ENCODE measurements around the gene PPCDC.

The PPCDC gene, protein sequence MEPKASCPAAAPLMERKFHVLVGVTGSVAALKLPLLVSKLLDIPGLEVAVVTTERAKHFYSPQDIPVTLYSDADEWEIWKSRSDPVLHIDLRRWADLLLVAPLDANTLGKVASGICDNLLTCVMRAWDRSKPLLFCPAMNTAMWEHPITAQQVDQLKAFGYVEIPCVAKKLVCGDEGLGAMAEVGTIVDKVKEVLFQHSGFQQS

DNA sequence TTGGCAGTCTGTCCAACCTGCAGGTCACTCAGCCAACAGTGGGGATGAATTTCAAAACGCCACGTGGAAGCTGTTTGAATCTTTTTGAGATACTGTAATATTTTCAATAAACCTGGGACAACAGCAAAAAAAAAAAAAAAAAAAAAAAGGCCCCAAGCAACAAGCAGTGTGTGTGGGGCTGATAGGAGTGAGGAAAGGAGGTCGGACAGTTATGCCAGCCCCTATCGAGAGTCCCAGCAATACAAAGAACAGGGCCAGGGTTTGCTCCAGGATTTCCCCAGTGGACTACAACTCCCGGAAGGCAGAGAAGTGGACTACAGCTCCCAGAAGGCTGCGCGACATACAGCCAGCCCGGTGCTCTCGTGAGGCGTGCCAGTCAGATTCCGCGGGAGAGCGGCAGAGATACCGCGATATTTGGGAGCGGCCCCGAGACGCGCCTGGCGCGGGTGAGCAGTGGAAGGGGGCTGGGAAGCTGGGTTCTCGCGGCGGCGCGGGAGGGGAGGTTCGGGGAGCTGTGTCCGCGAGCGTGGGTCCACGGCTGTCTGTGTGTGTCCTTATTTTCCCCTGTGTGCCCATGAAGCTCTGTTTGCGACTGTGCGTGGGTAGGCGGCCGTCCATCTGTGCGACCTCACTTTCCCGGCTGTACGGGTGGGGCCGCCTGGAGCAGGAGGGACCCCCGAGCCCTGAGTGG is at the start of gene PPCDC:
PPCDC (plus strand) TSS at position 410 of the 691 bp plus-strand sequence. CDS start 4,729 bp downstream, outside the sequence.
- Histone ChIP-seq H3K4me2 (ENCODE audit: low read depth, low read length, poor library complexity, severe bottlenecking) (peak within 1 kb of the TSS; percentile 87), H3K36me3 (ENCODE audit: insufficient read depth, low read length) (no peaks in the 10 kb centered on the region), H3K27me3 (ENCODE audit: insufficient read depth, low read length, poor library complexity, severe bottlenecking) (no peaks in the 10 kb centered on the region), H3K9ac (ENCODE audit: low read depth, low read length, poor library complexity, severe bottlenecking) (peak within 1 kb of the TSS; percentile 98), H3K9me2 (replicated peaks; ENCODE audit: low read depth, low read length) (no peaks in the 10 kb centered on the region), H4K20me1 (ENCODE audit: insufficient read depth, low read length, poor library complexity, severe bottlenecking) (no peaks in the 10 kb centered on the region), H3K4me1 (ENCODE audit: insufficient read depth, low read length, poor library complexity, severe bottlenecking) (peaks cover 15% of the 10 kb centered on the region), H2AFZ (ENCODE audit: low read length) (peak within 1 kb of the TSS; percentile 89), H3K4me3 (ENCODE audit: low read length, poor library complexity, severe bottlenecking) (peak within 1 kb of the TSS; percentile 87), H3F3A (ENCODE audit: low read depth) (no peaks in the 10 kb centered on the region), H3K9me3 (ENCODE audit: insufficient read depth, low read depth, low read length) (no peaks in the 10 kb centered on the region), H3K79me2 (ENCODE audit: insufficient read depth, low read length) (peaks cover 19% of the 10 kb centered on the region)
- TF ChIP-seq, protein P1, sequence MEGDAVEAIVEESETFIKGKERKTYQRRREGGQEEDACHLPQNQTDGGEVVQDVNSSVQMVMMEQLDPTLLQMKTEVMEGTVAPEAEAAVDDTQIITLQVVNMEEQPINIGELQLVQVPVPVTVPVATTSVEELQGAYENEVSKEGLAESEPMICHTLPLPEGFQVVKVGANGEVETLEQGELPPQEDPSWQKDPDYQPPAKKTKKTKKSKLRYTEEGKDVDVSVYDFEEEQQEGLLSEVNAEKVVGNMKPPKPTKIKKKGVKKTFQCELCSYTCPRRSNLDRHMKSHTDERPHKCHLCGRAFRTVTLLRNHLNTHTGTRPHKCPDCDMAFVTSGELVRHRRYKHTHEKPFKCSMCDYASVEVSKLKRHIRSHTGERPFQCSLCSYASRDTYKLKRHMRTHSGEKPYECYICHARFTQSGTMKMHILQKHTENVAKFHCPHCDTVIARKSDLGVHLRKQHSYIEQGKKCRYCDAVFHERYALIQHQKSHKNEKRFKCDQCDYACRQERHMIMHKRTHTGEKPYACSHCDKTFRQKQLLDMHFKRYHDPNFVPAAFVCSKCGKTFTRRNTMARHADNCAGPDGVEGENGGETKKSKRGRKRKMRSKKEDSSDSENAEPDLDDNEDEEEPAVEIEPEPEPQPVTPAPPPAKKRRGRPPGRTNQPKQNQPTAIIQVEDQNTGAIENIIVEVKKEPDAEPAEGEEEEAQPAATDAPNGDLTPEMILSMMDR (conservative IDR thresholded peaks at IDR 0.05; ENCODE audit: low read length): no peak
- TF ChIP-seq EZH2phosphoT487 (IDR thresholded peaks at IDR 0.05; ENCODE audit: borderline replicate concordance): no peak

DNA sequence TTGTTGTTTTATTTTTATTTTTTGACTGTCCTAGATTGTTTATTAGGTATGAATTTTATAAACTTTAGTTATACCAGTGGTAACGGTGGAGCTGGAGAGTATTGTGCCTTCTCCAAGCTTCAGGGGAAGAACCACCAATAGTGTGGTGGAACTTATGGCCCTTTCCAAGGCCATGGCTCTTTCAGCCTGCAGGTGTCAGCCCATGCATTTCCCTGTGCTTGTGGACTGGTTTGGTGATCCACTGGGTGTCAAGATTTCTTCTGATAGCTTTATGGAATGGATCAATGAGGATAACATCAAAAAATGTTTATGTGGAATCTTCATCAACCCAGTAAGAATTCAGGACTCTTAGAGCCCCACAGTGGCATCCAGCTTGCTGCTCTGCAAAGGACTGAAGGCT is 47.2 kb upstream of the PPCDC start:
- H3K79me2 ChIP-seq (ENCODE audit: insufficient read depth, low read length): no peaks in the 10 kb centered on the region

DNA sequence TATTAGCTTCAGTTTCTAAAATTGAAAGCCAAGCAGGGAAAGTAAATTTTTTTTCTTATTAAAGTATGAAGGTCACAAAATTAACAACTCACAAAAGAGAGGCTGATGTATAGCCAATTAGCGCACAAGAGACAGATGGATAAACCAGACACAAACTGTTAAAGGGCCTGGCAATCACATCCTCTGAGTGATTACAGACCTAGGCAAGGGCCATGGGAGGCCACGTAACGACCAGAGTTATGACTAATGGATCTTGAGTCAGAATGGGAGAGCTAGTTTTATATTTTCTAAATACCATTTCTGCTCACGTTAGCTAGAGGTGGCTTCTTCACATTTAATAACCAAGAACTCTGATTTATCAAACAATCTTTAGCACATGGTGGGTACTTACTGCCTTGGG is 45.8 kb upstream of the PPCDC start:
- H3K9ac ChIP-seq (ENCODE audit: low read depth, low read length, poor library complexity, severe bottlenecking): no peak overlapping the region
- no peaks in the 10 kb centered on the region for H3K9me2 ChIP-seq (replicated peaks; ENCODE audit: low read depth, low read length)
- H2AFZ ChIP-seq (ENCODE audit: low read length): no peak overlapping the region
- no peak overlapping the region for H3K4me2 ChIP-seq (ENCODE audit: low read depth, low read length, poor library complexity, severe bottlenecking)
- H3K4me1 ChIP-seq (ENCODE audit: insufficient read depth, low read length, poor library complexity, severe bottlenecking): no peaks in the 10 kb centered on the region
- H4K20me1 ChIP-seq (ENCODE audit: insufficient read depth, low read length, poor library complexity, severe bottlenecking): no peaks in the 10 kb centered on the region
- H3K4me3 ChIP-seq (ENCODE audit: low read length, poor library complexity, severe bottlenecking): no peak overlapping the region
- H3F3A ChIP-seq (ENCODE audit: low read depth): no peaks in the 10 kb centered on the region
- no peaks in the 10 kb centered on the region for H3K9me3 ChIP-seq (ENCODE audit: insufficient read depth, low read depth, low read length)
- no peaks in the 10 kb centered on the region for H3K79me2 ChIP-seq (ENCODE audit: insufficient read depth, low read length)
- no peaks in the 10 kb centered on the region for H3K27me3 ChIP-seq (ENCODE audit: insufficient read depth, low read length, poor library complexity, severe bottlenecking)
- H3K36me3 ChIP-seq (ENCODE audit: insufficient read depth, low read length): no peaks in the 10 kb centered on the region
- no peak for TF ChIP-seq EZH2phosphoT487 (IDR thresholded peaks at IDR 0.05; ENCODE audit: borderline replicate concordance)
- TF ChIP-seq, protein P1 (conservative IDR thresholded peaks at IDR 0.05; ENCODE audit: low read length): no peak

More for the DNA sequence above, 47.2 kb upstream of the PPCDC start:
- Histone ChIP-seq H3K9me2 (replicated peaks; ENCODE audit: low read depth, low read length) (no peaks in the 10 kb centered on the region), H4K20me1 (ENCODE audit: insufficient read depth, low read length, poor library complexity, severe bottlenecking) (no peaks in the 10 kb centered on the region), H3F3A (ENCODE audit: low read depth) (no peaks in the 10 kb centered on the region), H3K9ac (ENCODE audit: low read depth, low read length, poor library complexity, severe bottlenecking) (no peak overlapping the region), H2AFZ (ENCODE audit: low read length) (no peak overlapping the region), H3K4me2 (ENCODE audit: low read depth, low read length, poor library complexity, severe bottlenecking) (no peak overlapping the region), H3K4me1 (ENCODE audit: insufficient read depth, low read length, poor library complexity, severe bottlenecking) (no peaks in the 10 kb centered on the region), H3K36me3 (ENCODE audit: insufficient read depth, low read length) (no peaks in the 10 kb centered on the region), H3K9me3 (ENCODE audit: insufficient read depth, low read depth, low read length) (no peaks in the 10 kb centered on the region), H3K27me3 (ENCODE audit: insufficient read depth, low read length, poor library complexity, severe bottlenecking) (no peaks in the 10 kb centered on the region), H3K4me3 (ENCODE audit: low read length, poor library complexity, severe bottlenecking) (no peak overlapping the region)
- TF ChIP-seq, protein P1 (conservative IDR thresholded peaks at IDR 0.05; ENCODE audit: low read length): no peak; the same call in 1 of the 2 replicates
- no peak for TF ChIP-seq EZH2phosphoT487 (IDR thresholded peaks at IDR 0.05; ENCODE audit: borderline replicate concordance)
